ENCODE measurements around the gene BCL7C. TPM values are rescaled to one million over a fixed set of nuclear protein-coding genes. Genes with fewer than 3 reads are reported as not detected.

BCL7C gene
- total RNA-seq, 1 experiment from 2014 or later: 33.9 TPM

DNA sequence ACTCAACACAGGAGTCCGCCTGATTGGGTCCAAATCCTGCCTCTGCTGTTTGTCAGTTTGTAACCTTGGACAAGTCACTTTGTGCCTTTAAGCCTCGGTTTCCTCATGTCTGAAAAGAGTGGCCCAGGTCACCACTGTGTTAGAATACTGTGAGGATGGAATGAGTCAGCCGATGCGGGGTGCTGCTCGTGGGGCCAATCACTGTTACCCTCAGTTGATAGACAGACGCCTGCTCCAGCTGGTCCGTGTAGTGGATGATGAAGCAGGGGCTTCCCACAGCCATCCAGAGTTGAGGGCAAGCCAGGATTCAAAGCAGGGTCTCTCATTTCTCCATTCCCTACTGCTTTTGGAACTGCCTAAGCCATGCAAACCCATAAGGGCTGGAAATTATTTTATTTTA lies 35.3 kb upstream of the BCL7C start:
- no peak for DNase-seq (ENCODE audit: unreplicated experiment)
- H3K4me3 Mint-ChIP-seq (ENCODE audit: unreplicated experiment): no peak overlapping the region
- H3K9me3 Mint-ChIP-seq (ENCODE audit: unreplicated experiment): no peaks in the 10 kb centered on the region
- H3K27ac Mint-ChIP-seq (ENCODE audit: low read depth, unreplicated experiment): no peak overlapping the region
- no peaks in the 10 kb centered on the region for H3K27me3 Mint-ChIP-seq (ENCODE audit: insufficient read depth, unreplicated experiment)
- BruUV-seq (replicated peaks): no TSS peak
- peaks cover 14% of the 10 kb centered on the region for H3K4me1 Mint-ChIP-seq (ENCODE audit: insufficient read depth, unreplicated experiment)
- POLR2A ChIA-PET: interaction anchor here (1.1 kb wide), 1 partner anchor 33 kb away, joined by 3 read pairs; the partner anchor contains the start of gene CTF1
- peaks cover 50% of the 10 kb centered on the region for H3K36me3 Mint-ChIP-seq (ENCODE audit: insufficient read depth, unreplicated experiment)
- intact Hi-C loops (cut with micrococcal nuclease): no loop called here
- CTCF ChIA-PET: interaction anchor here (1.7 kb wide), 1 partner anchor 13 kb away, joined by 10 read pairs; no protein-coding TSS in a partner anchor
- TF ChIP-seq, protein P1, sequence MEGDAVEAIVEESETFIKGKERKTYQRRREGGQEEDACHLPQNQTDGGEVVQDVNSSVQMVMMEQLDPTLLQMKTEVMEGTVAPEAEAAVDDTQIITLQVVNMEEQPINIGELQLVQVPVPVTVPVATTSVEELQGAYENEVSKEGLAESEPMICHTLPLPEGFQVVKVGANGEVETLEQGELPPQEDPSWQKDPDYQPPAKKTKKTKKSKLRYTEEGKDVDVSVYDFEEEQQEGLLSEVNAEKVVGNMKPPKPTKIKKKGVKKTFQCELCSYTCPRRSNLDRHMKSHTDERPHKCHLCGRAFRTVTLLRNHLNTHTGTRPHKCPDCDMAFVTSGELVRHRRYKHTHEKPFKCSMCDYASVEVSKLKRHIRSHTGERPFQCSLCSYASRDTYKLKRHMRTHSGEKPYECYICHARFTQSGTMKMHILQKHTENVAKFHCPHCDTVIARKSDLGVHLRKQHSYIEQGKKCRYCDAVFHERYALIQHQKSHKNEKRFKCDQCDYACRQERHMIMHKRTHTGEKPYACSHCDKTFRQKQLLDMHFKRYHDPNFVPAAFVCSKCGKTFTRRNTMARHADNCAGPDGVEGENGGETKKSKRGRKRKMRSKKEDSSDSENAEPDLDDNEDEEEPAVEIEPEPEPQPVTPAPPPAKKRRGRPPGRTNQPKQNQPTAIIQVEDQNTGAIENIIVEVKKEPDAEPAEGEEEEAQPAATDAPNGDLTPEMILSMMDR (IDR thresholded peaks at IDR 0.05; ENCODE audit: unreplicated experiment): no peak

DNA sequence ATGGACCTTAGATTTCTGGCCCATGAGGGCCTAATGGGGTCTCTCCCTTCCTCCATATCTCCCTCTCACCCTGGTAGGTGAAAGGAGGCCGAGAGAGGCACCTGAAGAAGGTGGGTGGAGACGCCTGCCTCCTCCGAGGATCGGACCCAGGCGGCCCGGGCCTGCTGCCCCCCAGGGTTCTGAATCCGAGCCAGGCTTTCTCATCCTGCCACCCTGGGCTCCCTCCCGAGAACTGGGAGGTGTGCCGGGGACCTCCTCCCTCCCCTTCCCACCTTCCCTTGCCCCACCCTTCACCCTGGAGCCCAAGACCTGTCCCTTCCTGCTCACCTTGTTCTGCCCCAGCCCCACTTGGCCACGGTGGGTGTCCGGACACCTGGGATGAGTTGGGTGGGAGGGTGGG lies 34.5 kb upstream of the BCL7C start:
- Mint-ChIP-seq H3K4me3 (ENCODE audit: unreplicated experiment) (no peak overlapping the region), H3K27ac (ENCODE audit: low read depth, unreplicated experiment) (no peak overlapping the region)
- POLR2A ChIA-PET: interaction anchor here (1.4 kb wide), 1 partner anchor 12 kb away, joined by 4 read pairs; no protein-coding TSS in a partner anchor

DNA sequence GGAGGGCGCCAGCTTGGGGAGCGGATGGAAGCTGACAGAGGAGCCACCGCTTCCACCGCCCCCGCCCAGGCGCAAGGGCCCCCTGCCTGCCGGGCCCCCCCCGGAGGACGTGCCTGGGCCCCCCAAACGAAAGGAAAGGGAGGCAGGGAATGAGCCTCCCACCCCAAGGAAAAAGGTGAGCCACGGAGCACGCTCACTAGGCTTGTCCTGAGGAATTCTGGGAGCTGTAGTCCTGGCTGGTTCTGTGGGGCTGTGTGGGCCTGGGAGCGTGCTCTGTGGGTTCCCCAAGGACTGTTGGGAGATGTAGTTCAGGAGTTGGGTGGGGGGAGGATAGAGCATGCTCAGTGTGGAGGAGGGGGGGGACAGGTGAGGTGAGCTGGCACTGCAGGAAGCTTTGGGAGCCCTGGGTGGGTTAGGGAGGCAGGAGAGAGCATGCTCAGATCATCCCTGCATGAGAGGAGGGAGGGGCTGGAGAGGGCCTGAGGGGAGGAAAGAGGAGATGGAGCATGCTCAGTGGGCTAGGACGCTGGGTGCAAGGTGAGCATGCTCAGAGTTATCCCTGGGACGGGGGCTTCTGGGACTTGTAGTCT lies 34.0 kb upstream of the BCL7C start:
- Mint-ChIP-seq H3K4me1 (ENCODE audit: insufficient read depth, unreplicated experiment) (peaks cover 14% of the 10 kb centered on the region), H3K4me3 (ENCODE audit: unreplicated experiment) (no peak overlapping the region), H3K9me3 (ENCODE audit: unreplicated experiment) (no peaks in the 10 kb centered on the region), H3K27ac (ENCODE audit: low read depth, unreplicated experiment) (no peak overlapping the region), H3K27me3 (ENCODE audit: insufficient read depth, unreplicated experiment) (no peaks in the 10 kb centered on the region), H3K36me3 (ENCODE audit: insufficient read depth, unreplicated experiment) (peaks cover 41% of the 10 kb centered on the region)
- ChIA-PET CTCF (interaction anchor here (1.7 kb wide), 1 partner anchor 14 kb away, joined by 10 read pairs; no protein-coding TSS in a partner anchor), POLR2A (interaction anchor here (1.4 kb wide), 1 partner anchor 12 kb away, joined by 4 read pairs; no protein-coding TSS in a partner anchor)
- TF ChIP-seq, protein P1 (IDR thresholded peaks at IDR 0.05; ENCODE audit: unreplicated experiment): no peak
- intact Hi-C loops (cut with micrococcal nuclease): no loop called here
- BruUV-seq (replicated peaks): no TSS peak
- peak; percentile 44 for DNase-seq (ENCODE audit: unreplicated experiment)

More for the DNA sequence above, 34.5 kb upstream of the BCL7C start:
- DNase-seq (ENCODE audit: unreplicated experiment): no peak
- TF ChIP-seq, protein P1 (IDR thresholded peaks at IDR 0.05; ENCODE audit: unreplicated experiment): no peak
- CTCF ChIA-PET: interaction anchor here (1.7 kb wide), 1 partner anchor 14 kb away, joined by 10 read pairs; no protein-coding TSS in a partner anchor
- H3K27me3 Mint-ChIP-seq (ENCODE audit: insufficient read depth, unreplicated experiment): no peaks in the 10 kb centered on the region
- peaks cover 14% of the 10 kb centered on the region for H3K4me1 Mint-ChIP-seq (ENCODE audit: insufficient read depth, unreplicated experiment)
- intact Hi-C loops (cut with micrococcal nuclease): no loop called here
- H3K36me3 Mint-ChIP-seq (ENCODE audit: insufficient read depth, unreplicated experiment): peaks cover 45% of the 10 kb centered on the region
- BruUV-seq (replicated peaks): no TSS peak
- no peaks in the 10 kb centered on the region for H3K9me3 Mint-ChIP-seq (ENCODE audit: unreplicated experiment)

DNA sequence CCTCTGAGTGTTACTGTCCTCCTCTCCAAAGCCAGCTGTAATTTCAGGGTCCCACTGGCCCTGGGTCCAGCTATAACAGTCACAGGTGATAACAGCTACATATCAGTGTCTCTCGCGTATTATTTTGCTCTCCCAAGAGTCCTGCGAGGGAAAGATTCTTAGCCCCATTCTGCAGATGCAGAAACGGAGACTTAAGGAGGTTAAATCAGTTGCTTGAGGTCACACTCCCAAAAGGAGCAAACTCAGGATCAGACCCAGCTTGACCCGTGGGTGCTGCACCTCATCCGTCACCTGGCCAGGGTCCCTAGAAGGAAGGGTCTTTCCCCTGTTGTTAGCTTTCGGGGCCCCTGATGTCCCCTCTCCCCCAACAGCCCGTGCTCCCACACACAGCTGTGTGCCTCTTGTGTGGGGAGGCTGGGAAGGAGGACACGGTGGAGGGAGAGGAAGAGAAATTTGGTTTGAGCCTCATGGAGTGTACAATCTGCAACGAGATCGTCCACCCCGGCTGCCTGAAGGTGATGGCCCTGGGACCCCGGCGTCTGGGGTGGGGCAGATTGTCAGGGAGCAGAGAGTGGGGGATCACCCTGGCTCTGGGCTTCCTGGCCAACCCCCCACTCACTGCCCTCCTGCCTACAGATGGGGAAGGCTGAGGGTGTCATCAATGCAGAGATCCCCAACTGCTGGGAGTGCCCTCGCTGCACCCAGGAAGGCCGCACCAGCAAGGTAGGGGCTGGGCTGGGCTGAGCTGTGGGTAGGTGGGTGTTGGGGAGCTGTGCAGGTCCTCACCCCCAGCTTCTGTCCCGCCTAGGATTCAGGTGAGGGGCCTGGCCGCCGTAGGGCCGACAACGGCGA lies 33.3 kb upstream of the BCL7C start:
- CTCF ChIA-PET: interaction anchor here (0.5 to 4.5 kb wide), 4 partner anchors 9 to 497 kb away, joined by 3 to 29 read pairs (median 3); partner anchors contain the start of gene DCTPP1
- intact Hi-C loops (cut with micrococcal nuclease): no loop called here
- H3K4me1 Mint-ChIP-seq (ENCODE audit: insufficient read depth, unreplicated experiment): peaks cover 14% of the 10 kb centered on the region
- no peak overlapping the region for H3K4me3 Mint-ChIP-seq (ENCODE audit: unreplicated experiment)
- POLR2A ChIA-PET: interaction anchor here (0.9 to 1.4 kb wide), 2 partner anchors 13 kb away, joined by 4 read pairs; no protein-coding TSS in a partner anchor
- DNase-seq (ENCODE audit: unreplicated experiment): no peak
- BruUV-seq (replicated peaks): no TSS peak
- H3K9me3 Mint-ChIP-seq (ENCODE audit: unreplicated experiment): no peaks in the 10 kb centered on the region
- TF ChIP-seq, protein P1 (IDR thresholded peaks at IDR 0.05; ENCODE audit: unreplicated experiment): no peak
- H3K27me3 Mint-ChIP-seq (ENCODE audit: insufficient read depth, unreplicated experiment): no peaks in the 10 kb centered on the region
- H3K36me3 Mint-ChIP-seq (ENCODE audit: insufficient read depth, unreplicated experiment): peaks cover 41% of the 10 kb centered on the region
- no peak overlapping the region for H3K27ac Mint-ChIP-seq (ENCODE audit: low read depth, unreplicated experiment)

Measured in MCF 10A (cell line).